Effector memory CD4-positive, alpha-beta T cell (primary cell): Measurements from ENCODE around the gene DDB1.
"Not testable (repeated sequence)": the region's sequence is repeated elsewhere in the genome, so short reads cannot be mapped to it uniquely, and the experiment has no call there.

Source experiments
- DNase-seq, 3 donors: peaks; one replicate each; pipeline ENCODE4 v3.0.0-alpha.2; 2020
- H3K27ac ChIP-seq: 2 replicates; pipeline ENCODE4 v1.7.0; 2013; ENCODE audit warnings: mild to moderate bottlenecking, low read length, moderate library complexity; ENCODE audit not compliant: insufficient read depth, poor library complexity, severe bottlenecking
- H3K27me3 ChIP-seq: replicated peaks from 2 replicates; pipeline ENCODE4 v1.7.0; 2013; ENCODE audit warnings: mild to moderate bottlenecking, low read length; ENCODE audit not compliant: insufficient read depth, control insufficient read depth, poor library complexity, severe bottlenecking
- H3K36me3 ChIP-seq: 2 replicates; pipeline ENCODE4 v1.7.0; 2013; ENCODE audit warnings: mild to moderate bottlenecking, low read length, moderate library complexity; ENCODE audit not compliant: control insufficient read depth, insufficient read depth
- H3K4me1 ChIP-seq: 2 replicates; pipeline ENCODE4 v1.7.0; 2013; ENCODE audit warnings: low read length, mild to moderate bottlenecking; ENCODE audit not compliant: control insufficient read depth, insufficient read depth, poor library complexity, severe bottlenecking
- H3K4me3 ChIP-seq: 2 replicates; pipeline ENCODE4 v1.7.0; 2013; ENCODE audit warnings: low read length, low read depth, mild to moderate bottlenecking; ENCODE audit not compliant: insufficient read depth, poor library complexity, severe bottlenecking
- H3K9me3 ChIP-seq: 2 replicates; pipeline ENCODE4 v1.7.0; 2013; ENCODE audit warnings: mild to moderate bottlenecking, low read length, moderate library complexity; ENCODE audit not compliant: control insufficient read depth

The DDB1 gene

DNA sequence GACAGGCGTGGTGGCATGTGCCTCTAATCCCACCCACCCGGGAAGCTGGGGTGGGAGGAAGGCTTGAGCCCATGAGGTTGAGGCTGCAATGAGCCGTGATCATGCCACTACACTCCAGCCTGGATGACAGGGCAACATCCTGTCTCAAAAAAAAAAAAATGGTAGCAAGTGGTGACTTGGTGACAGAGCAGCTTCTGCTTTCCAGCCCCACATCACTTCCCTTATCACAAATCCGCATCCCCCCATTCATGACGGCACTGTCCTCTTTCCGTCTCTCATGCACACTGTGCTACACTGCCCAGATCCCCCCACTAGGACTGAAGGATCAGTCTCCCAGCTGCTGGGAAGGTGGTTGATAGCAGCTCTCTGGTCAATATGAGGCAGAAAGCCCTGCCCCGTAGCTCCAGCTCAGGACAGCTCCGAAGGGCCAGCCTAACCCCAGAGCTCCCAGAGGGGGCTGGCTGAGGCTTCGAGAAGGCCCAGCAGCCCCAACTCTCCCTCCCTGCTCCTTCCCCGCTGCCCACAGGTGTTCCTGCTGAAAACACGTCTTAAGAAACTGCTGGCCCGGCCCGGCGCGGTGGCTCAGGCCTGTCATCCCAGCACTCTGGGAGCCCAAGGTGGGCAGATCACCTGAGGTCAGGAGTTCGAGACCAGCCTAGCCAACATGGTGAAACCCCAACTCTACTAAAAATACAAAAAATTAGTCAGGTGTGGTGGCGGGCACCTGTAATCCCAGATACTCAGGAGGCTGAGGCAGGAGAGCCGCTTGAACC is 76.0 kb downstream of the DDB1 start:
- H3K27me3 ChIP-seq, result no peaks in the 10 kb centered on the region
- H3K9me3 ChIP-seq, result no peaks in the 10 kb centered on the region
- no peaks in the 10 kb centered on the region for H3K36me3 ChIP-seq
- DNase-seq, result no peak
- no peak overlapping the region for H3K4me3 ChIP-seq
- no peak overlapping the region for H3K27ac ChIP-seq
- no peaks in the 10 kb centered on the region for H3K4me1 ChIP-seq

DNA sequence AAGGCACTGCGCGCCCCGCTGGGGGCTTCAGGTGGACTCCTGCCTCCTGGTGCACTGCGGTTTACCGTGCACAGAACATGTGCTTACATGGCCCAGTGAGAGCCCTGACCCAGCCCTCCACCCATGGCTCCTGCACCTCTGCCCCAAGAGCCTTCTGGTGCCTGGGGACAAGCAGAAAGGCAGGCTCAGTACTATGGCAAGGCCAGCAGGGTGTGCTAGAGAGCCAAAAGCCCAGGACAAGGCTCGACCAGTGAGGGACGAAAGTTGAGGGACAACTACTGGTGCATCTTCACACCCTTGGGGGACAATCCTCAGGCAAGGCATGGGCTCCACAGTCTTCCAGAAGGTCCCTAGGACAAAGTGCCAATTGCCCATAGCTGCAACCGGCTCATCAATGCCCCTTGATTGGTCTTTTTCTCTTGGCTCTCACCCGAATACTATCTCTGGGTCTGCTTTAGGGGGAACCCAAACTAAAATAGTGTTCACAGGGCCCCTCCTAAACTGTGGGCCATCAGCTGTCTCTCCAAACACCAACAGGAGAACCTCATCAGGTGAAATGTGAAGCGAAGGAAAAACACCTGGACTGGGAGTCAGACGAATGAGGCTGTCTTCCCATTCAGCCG is 78.4 kb downstream of the DDB1 start:
- H3K4me1 ChIP-seq, result no peaks in the 10 kb centered on the region
- no peak overlapping the region for H3K4me3 ChIP-seq
- no peaks in the 10 kb centered on the region for H3K27me3 ChIP-seq
- peak in 2 of 3 donors; percentile 2 to 17 for DNase-seq
- H3K27ac ChIP-seq, result no peak overlapping the region
- H3K9me3 ChIP-seq, result no peaks in the 10 kb centered on the region
- no peaks in the 10 kb centered on the region for H3K36me3 ChIP-seq

DNA sequence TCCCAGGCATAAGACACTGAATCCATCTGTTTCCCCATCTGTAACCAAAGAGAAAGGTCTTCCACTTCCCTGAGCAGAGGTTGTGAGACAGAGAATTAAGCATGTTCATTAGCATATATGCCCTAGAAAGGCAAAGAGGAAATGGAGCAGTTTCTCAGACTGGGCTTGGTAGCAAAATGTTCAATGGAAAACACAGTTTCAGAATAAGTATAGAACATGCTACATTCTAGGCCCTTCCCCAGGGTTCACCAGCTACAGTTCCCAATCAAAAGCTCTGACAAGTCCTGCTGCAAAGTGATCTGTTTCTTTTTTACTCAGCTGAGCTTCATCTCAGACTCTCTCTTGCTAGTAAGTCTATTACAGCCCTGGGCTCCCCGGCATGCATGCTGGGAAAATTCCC is 80.6 kb downstream of the DDB1 start:
- DNase-seq, H3K27ac ChIP-seq, H3K4me3 ChIP-seq, H3K9me3 ChIP-seq, H3K4me1 ChIP-seq, H3K27me3 ChIP-seq, H3K36me3 ChIP-seq: not testable (repeated sequence)

DNA sequence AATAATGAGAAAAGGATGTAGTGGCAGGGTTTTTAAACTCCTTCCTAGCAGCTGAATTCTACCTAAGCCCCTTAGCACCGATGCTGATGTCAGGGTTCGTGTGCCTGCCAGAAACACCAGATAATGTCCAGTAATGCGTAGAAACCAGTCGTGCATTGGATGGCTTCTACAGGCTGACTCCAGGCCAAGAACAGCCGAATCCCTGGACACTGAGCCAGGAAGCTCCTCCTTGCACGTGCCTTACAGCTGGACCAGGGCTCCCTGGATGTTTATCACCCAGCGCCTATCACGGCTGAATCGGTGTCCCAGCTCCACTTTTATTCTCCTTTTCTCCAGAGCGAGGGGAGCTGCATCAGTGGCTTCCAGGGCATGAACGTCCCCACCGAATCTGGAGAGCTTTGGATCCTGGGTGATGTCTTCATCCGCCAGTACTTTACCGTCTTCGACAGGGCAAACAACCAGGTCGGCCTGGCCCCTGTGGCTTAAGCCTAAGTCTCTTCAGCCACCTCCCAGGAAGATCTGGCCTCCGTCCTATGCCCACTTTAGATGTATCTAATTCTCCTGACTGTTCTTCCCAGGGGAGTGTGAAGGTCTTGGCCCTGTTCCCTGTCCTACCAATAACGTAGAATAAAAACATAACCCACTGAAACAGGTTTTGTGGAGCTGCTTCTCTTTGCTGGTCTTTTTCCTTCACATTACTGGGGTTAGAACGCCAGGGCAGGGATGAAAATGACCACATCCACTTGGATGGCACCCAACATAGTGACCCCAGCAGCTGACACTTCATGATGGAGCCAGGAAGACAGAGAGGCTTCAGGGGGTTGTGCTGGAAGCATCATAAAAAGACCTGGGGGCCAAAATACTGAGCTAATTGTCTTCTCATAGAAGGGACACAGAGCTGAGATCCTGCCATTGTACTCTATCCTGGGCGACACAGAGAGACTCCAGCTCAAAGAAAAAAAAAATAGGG is 81.8 kb downstream of the DDB1 start:
- H3K27ac ChIP-seq, H3K4me3 ChIP-seq, H3K4me1 ChIP-seq, DNase-seq, H3K36me3 ChIP-seq, H3K27me3 ChIP-seq, H3K9me3 ChIP-seq: not testable (repeated sequence)
